Medulla oblongata (tissue), 1 donor: ENCODE results near the gene OOSP2.

Source experiments
- DNase-seq: peaks from one replicate; pipeline ENCODE4 v3.0.0-alpha.2; 2015; ENCODE audit errors: extremely low spot score

Gene OOSP2

GRCh38 chr11:60078745-60079144 lies 38.5 kb downstream of the OOSP2 start:
- DNase-seq = no peak

GRCh38 chr11:60080535-60080934 lies 40.3 kb downstream of the OOSP2 start:
- no peak for DNase-seq

- no peak for DNase-seq
These were observed 44.5 kb downstream of the OOSP2 start for GRCh38 chr11:60084631-60085273.

- no peak for DNase-seq
These were observed 45.7 kb downstream of the OOSP2 start for GRCh38 chr11:60085909-60086308.

GRCh38 chr11:60087239-60087638 lies 47.0 kb downstream of the OOSP2 start:
- no peak for DNase-seq

- DNase-seq = no peak
These were observed 48.2 kb downstream of the OOSP2 start, which contains the start of gene MS4A2 for GRCh38 chr11:60088364-60088763. Gene MS4A2 (plus strand): TSS chr11:60088664. CDS start chr11:60088766, 102 bp downstream.

GRCh38 chr11:60095477-60096120 lies 55.4 kb downstream of the OOSP2 start:
- DNase-seq = no peak

- DNase-seq = no peak
These were observed 57.0 kb downstream of the OOSP2 start for GRCh38 chr11:60097189-60097588.
